HG03469 (cell line): Measurements from ENCODE around the gene MTF2.
"Not testable (repeated sequence)": the region's sequence is repeated elsewhere in the genome, so short reads cannot be mapped to it uniquely, and the experiment has no call there.

Source experiments
- ATAC-seq: cut with Tn5 transposase; IDR thresholded peaks from one replicate; pipeline ENCODE4 v1.9.1; 2021; ENCODE audit warnings: mild to moderate bottlenecking, moderate library complexity, moderate number of reproducible peaks; ENCODE audit not compliant: unreplicated experiment

The MTF2 gene

DNA sequence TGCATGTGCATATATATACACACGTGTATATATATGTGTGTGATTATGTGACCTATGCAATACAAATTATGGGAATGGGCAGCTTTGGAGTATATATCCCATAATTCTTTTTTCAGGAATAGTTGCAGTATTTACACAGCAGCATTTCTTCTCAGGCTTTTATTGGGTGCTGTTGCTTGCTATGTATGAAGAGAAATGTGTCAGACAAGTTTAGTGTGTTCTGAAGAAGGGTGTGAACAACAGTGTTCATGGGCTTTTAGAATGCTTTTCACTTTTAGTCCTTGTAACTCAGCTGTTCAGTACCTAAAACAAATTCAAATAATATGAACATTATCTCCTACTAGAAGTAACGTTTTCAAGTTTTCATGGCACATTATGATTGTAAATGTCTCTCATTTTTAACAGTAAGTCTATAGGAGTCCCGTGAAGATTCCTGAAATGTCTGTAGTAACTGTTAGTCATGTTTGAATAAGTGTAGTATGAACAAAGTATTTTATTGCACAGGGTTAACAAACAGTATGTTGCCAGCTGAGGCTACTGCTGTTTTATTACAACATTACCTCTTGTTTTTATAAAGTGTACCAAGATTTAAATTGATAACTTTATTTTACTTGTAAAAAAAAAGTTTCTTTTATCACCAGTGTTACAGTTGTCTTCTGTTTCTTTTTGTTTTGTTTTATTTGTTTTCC is 58.7 kb downstream of the MTF2 start:
- no peak for ATAC-seq

- no peak for ATAC-seq
Measured at GRCh38 chr1:93140106-93140505, 61.0 kb downstream of the MTF2 start.

GRCh38 chr1:93142161-93142560 is 63.1 kb downstream of the MTF2 start:
- no peak for ATAC-seq

DNA sequence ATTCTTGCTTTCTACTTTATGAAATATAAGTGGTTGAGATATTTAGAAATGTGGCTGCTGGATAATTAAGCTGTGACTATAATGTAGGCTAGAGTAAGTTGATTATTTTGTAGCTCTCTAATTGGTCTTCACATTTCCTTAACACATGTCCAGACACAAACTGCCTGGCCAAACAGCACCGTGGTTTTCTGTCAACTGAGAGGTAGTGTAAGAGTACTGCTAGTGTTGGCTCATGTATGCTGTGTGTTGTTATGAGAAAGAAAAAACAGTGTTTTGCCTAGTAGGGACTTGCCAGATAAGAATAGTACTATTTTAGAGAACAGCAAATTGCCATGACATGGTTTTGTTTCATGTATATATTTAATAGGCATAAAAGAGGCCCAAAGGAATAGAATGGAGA is 64.1 kb downstream of the MTF2 start:
- ATAC-seq, result no peak

- no peak for ATAC-seq
Measured at GRCh38 chr1:93143769-93144168, 64.7 kb downstream of the MTF2 start.

DNA sequence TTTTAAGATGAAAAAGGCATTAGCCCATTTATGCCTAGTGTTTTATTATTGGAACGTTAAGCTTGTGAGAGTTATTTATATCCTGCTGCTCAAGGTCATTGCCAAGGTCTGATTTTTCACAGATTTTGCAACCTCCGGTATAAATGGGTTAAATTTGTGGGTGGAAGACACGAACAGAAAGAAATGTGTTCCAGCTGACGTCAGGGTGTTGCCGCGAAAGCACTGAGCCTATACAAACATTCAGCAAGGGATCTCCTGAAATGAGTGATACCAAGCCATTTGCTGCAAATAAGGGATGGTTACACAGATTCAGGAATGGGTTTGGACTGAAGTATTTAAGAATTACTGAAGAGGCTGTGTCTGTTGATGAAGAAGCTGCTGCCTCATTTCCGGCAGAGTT is 68.9 kb downstream of the MTF2 start:
- no peak for ATAC-seq

GRCh38 chr1:93150729-93151128 is 71.6 kb downstream of the MTF2 start:
- ATAC-seq, result no peak

- no peak for ATAC-seq
Measured at GRCh38 chr1:93151474-93151873, 72.4 kb downstream of the MTF2 start.

- ATAC-seq, result no peak
Measured at GRCh38 chr1:93152835-93153234, 73.8 kb downstream of the MTF2 start.

- no peak for ATAC-seq
Measured at GRCh38 chr1:93154898-93155297, 75.8 kb downstream of the MTF2 start.

- no peak for ATAC-seq
Measured at GRCh38 chr1:93155335-93155734, 76.3 kb downstream of the MTF2 start.

- no peak for ATAC-seq
Measured at GRCh38 chr1:93159337-93159736, 80.3 kb downstream of the MTF2 start.

- not testable (repeated sequence) for ATAC-seq
Measured at GRCh38 chr1:93163314-93163713, 84.2 kb downstream of the MTF2 start.

GRCh38 chr1:93164816-93165215 is 85.7 kb downstream of the MTF2 start:
- no peak for ATAC-seq

- not testable (repeated sequence) for ATAC-seq
Measured at GRCh38 chr1:93165895-93166294, 86.8 kb downstream of the MTF2 start.

GRCh38 chr1:93167006-93167405 is 87.9 kb downstream of the MTF2 start:
- no peak for ATAC-seq

DNA sequence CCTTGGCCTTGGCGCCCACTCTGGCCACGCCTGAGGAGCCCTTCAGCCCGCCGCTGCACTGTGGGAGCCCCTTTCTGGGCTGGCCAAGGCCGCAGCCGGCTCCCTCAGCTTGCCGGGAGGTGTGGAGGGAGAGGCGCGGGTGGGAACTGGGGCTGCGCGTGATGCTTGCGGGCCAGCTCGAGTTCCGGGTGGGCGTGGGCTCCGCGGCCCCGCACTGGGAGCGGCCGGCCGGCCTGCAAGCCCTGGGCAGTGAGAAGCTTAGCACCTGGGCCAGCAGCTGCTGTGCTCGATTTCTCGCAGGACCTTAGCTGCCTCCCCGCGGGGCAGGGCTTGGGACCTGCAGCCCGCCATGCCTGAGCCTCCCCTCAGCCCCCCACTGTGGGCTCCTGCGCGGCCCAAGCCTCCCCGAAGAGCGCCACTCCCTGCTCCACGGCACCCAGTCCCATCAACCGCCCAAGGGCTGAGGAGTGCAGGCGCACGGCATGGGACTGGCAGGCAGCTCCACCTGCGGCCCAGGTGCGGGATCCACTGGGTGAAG is 91.1 kb downstream of the MTF2 start:
- ATAC-seq, result not testable (repeated sequence)

DNA sequence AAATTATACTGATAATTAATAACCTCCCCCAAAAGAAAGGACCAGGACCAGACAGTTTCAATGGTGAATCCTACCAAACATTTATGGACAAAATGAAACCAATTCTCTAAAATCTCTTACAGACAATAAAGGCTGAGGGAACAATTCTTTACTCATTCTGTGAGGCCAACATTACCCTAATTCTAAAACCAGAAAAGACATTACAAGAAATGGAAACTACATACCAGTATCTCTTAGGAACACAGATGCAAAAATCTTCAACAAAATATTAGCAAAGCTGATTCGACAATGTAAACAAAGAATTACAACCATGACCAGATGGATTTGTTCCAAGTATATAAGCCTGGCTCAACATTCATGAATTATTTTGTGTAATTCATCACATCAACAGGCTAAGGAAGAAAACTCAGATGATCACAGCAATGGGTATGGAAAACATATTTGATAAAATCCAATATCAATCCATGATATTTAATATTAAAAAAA is 92.5 kb downstream of the MTF2 start:
- ATAC-seq, result no peak

GRCh38 chr1:93172778-93173177 is 93.7 kb downstream of the MTF2 start:
- ATAC-seq, result no peak

- ATAC-seq, result not testable (repeated sequence)
Measured at GRCh38 chr1:93174638-93175037, 95.6 kb downstream of the MTF2 start.

GRCh38 chr1:93177991-93178390 is 98.9 kb downstream of the MTF2 start:
- ATAC-seq, result no peak

DNA sequence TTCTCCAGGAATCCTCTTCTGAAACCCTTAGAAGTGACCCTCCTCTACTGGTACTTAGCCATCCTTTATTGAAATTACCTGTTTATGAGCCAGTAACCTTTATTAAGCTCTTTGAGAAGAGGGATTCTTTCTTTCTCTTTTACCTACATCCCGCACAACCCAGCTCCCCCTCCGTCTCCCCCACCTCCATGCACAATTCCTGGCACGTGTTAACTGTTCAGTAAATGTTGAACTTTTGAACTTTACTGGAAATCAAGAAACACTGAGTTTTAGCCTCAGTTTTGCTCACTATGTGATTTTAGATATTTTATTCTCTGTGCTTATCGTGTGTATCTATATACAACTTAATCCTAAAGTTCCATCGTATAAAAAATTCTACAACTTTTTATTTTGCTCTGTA is 99.3 kb downstream of the MTF2 start:
- no peak for ATAC-seq
